ENCODE data around the gene PGR.

The PGR gene

GRCh38 chr11:101008961-101009689 lies 120.5 kb downstream of the PGR start:
- no peak for DNase-seq

GRCh38 chr11:101003468-101003867 lies 126.1 kb downstream of the PGR start:
- DNase-seq: no peak

- no peak for DNase-seq
Measured at GRCh38 chr11:100999756-101000155, 129.9 kb downstream of the PGR start.

GRCh38 chr11:100994966-100995365 lies 134.6 kb downstream of the PGR start:
- no peak for DNase-seq

- DNase-seq: no peak
Measured at GRCh38 chr11:100991541-100991940, 138.1 kb downstream of the PGR start.

GRCh38 chr11:100990931-100991330 lies 138.7 kb downstream of the PGR start:
- no peak for DNase-seq

- no peak for DNase-seq
Measured at GRCh38 chr11:100984668-100985067, 144.9 kb downstream of the PGR start.

- DNase-seq: no peak
Measured at GRCh38 chr11:100981196-100981824, 148.3 kb downstream of the PGR start.

- no peak for DNase-seq
Measured at GRCh38 chr11:100980156-100980555, 149.5 kb downstream of the PGR start.
